DMS79 (cell line): ENCODE measurements around the gene NSMCE1.

ENCODE experiments used
- DNase-seq: peaks from one replicate; lab custom pipeline; 2025; lab: John Stamatoyannopoulos, UW

The NSMCE1 gene

GRCh38 chr16:27229891-27230470 is 38.6 kb downstream of the NSMCE1 start:
- DNase-seq, result no peak

GRCh38 chr16:27228621-27229501 is 39.7 kb downstream of the NSMCE1 start:
- no peak for DNase-seq

GRCh38 chr16:27228045-27228444 is 40.5 kb downstream of the NSMCE1 start:
- no peak for DNase-seq

- no peak for DNase-seq
Observed at GRCh38 chr16:27226976-27227705, 41.4 kb downstream of the NSMCE1 start.

GRCh38 chr16:27226476-27226875 is 42.1 kb downstream of the NSMCE1 start:
- no peak for DNase-seq

- DNase-seq, result no peak
Observed at GRCh38 chr16:27225536-27226360, 42.8 kb downstream of the NSMCE1 start.

- no peak for DNase-seq
Observed at GRCh38 chr16:27224741-27225300, 43.8 kb downstream of the NSMCE1 start.

GRCh38 chr16:27224271-27224737 is 44.3 kb downstream of the NSMCE1 start:
- DNase-seq, result no peak

GRCh38 chr16:27223701-27224100 is 44.9 kb downstream of the NSMCE1 start:
- no peak for DNase-seq

GRCh38 chr16:27223226-27223610 is 45.4 kb downstream of the NSMCE1 start:
- DNase-seq, result no peak

- DNase-seq, result no peak
Observed at GRCh38 chr16:27222249-27223225, 46.0 kb downstream of the NSMCE1 start.

GRCh38 chr16:27221576-27222248 is 46.9 kb downstream of the NSMCE1 start:
- no peak for DNase-seq

- DNase-seq, result no peak
Observed at GRCh38 chr16:27220991-27221390, 47.6 kb downstream of the NSMCE1 start.

GRCh38 chr16:27220527-27220926 is 48.0 kb downstream of the NSMCE1 start:
- no peak for DNase-seq

GRCh38 chr16:27220120-27220519 is 48.5 kb downstream of the NSMCE1 start:
- DNase-seq, result no peak

- DNase-seq, result no peak
Observed at GRCh38 chr16:27219161-27219560, 49.4 kb downstream of the NSMCE1 start.

- no peak for DNase-seq
Observed at GRCh38 chr16:27218756-27219155, 49.8 kb downstream of the NSMCE1 start.

- no peak for DNase-seq
Observed at GRCh38 chr16:27217256-27217655, 51.3 kb downstream of the NSMCE1 start.

GRCh38 chr16:27216297-27216885 is 52.2 kb downstream of the NSMCE1 start:
- no peak for DNase-seq
